GM18499 (cell line): Measurements from ENCODE around the gene CDH13.

Experiments used
- ATAC-seq: cut with Tn5 transposase; IDR thresholded peaks from one replicate; pipeline ENCODE4 v1.9.1; 2021; ENCODE audit warnings: moderate number of reproducible peaks; ENCODE audit not compliant: insufficient read depth, unreplicated experiment

The CDH13 gene

GRCh38 chr16:83482545-83483162 is 855.9 kb downstream of the CDH13 start:
- no peak for ATAC-seq

- ATAC-seq, result no peak
Measured at GRCh38 chr16:83490073-83490472, 863.3 kb downstream of the CDH13 start.

- no peak for ATAC-seq
Measured at GRCh38 chr16:83494459-83494858, 867.7 kb downstream of the CDH13 start.

- ATAC-seq, result no peak
Measured at GRCh38 chr16:83501481-83501880, 874.7 kb downstream of the CDH13 start.

- ATAC-seq, result no peak
Measured at GRCh38 chr16:83508295-83508694, 881.5 kb downstream of the CDH13 start.

- no peak for ATAC-seq
Measured at GRCh38 chr16:83509316-83509715, 882.5 kb downstream of the CDH13 start.

- no peak for ATAC-seq
Measured at GRCh38 chr16:83510906-83511305, 884.1 kb downstream of the CDH13 start.

- no peak for ATAC-seq
Measured at GRCh38 chr16:83513008-83513755, 886.4 kb downstream of the CDH13 start.

- no peak for ATAC-seq
Measured at GRCh38 chr16:83515395-83515794, 888.6 kb downstream of the CDH13 start.

- ATAC-seq, result no peak
Measured at GRCh38 chr16:83516931-83517330, 890.2 kb downstream of the CDH13 start.

- ATAC-seq, result no peak
Measured at GRCh38 chr16:83517398-83517797, 890.6 kb downstream of the CDH13 start.

- no peak for ATAC-seq
Measured at GRCh38 chr16:83520596-83520995, 893.8 kb downstream of the CDH13 start.

GRCh38 chr16:83530293-83530692 is 903.5 kb downstream of the CDH13 start:
- ATAC-seq, result no peak

GRCh38 chr16:83532634-83533033 is 905.9 kb downstream of the CDH13 start:
- no peak for ATAC-seq

- no peak for ATAC-seq
Measured at GRCh38 chr16:83533193-83533592, 906.4 kb downstream of the CDH13 start.

- ATAC-seq, result no peak
Measured at GRCh38 chr16:83538707-83539106, 911.9 kb downstream of the CDH13 start.

GRCh38 chr16:83539736-83540490 is 913.1 kb downstream of the CDH13 start:
- no peak for ATAC-seq

GRCh38 chr16:83541231-83541630 is 914.5 kb downstream of the CDH13 start:
- ATAC-seq, result no peak

- no peak for ATAC-seq
Measured at GRCh38 chr16:83542491-83542890, 915.7 kb downstream of the CDH13 start.

GRCh38 chr16:83549316-83550182 is 922.8 kb downstream of the CDH13 start:
- ATAC-seq, result no peak
